Tibial nerve (tissue), 4 donors: Measurements from ENCODE around the gene GARIN5A. TPM values are rescaled to one million over a fixed set of nuclear protein-coding genes. Genes with fewer than 3 reads are reported as not detected.

Experiments
- DNase-seq, 2 donors: peaks; one replicate each; pipeline ENCODE4 v3.0.0-alpha.2; 2019; ENCODE audit warnings: low spot score in 2 of 2
- H3K27ac ChIP-seq, 4 donors: fragments of 200-600 bp; sonication (generic) in 3 of 4; one replicate each; pipeline ENCODE4 v1.5.1; 2017 to 2019; ENCODE audit warnings: mild to moderate bottlenecking in 1 of 4
- H3K27me3 ChIP-seq, 2 donors: fragments of 200-600 bp; sonication (generic) in 1 of 2; one replicate each; pipeline versions ENCODE4 v1.5.1 to v1.6.0; 2017 to 2019
- H3K36me3 ChIP-seq, 3 donors: fragments of 200-600 bp; sonication (generic); one replicate each; pipeline ENCODE4 v1.5.1; 2018 to 2019
- H3K4me1 ChIP-seq, 4 donors: fragments of 200-600 bp; sonication (generic) in 3 of 4; one replicate each; pipeline ENCODE4 v1.5.1; 2017 to 2019
- H3K4me3 ChIP-seq, 4 donors: fragments of 200-600 bp; sonication (generic) in 3 of 4; one replicate each; pipeline ENCODE4 v1.5.1; 2017 to 2019; ENCODE audit warnings: mild to moderate bottlenecking in 1 of 4, moderate library complexity in 1 of 4
- H3K9me3 ChIP-seq, 4 donors: fragments of 200-600 bp; sonication (generic) in 3 of 4; one replicate each; pipeline ENCODE4 v1.5.1; 2017 to 2019
- EP300 ChIP-seq, 2 donors: sonication (generic); formaldehyde crosslinking; IDR thresholded peaks; one replicate each; pipeline ENCODE4 v1.6.1; 2017; ENCODE audit warnings: antibody characterized with exemption in 2 of 2, mild to moderate bottlenecking in 1 of 2
- POLR2A ChIP-seq, 2 donors: fragments of 450-650 bp; IDR thresholded peaks; one replicate each; pipeline ENCODE4 v1.6.1; 2017; ENCODE audit warnings: antibody characterized with exemption in 2 of 2, mild to moderate bottlenecking in 2 of 2, moderate library complexity in 2 of 2
- WGBS, 2 donors: methylation state at CpG; one replicate each; pipeline ENCODE4 v1.1.5; 2018; 5-methylcytosine and 5-hydroxymethylcytosine counted together
- total RNA-seq, 4 donors: library from RNA; depleted of rRNA; stranded (reverse); fragments of >200 nt; gene quantifications; one replicate each; pipeline ENCODE4 v1.1.0, GENCODE V29; 2016
- TF ChIP-seq, protein P1 (sequence below), 5 experiments: fragments of 200-600 bp in 3 of 5; fragments of 450-650 bp in 2 of 5; sonication (generic) in 3 of 5; IDR thresholded peaks; one replicate each; pipeline ENCODE4 v1.5.1; 2016 to 2019; ENCODE audit warnings: antibody characterized with exemption in 5 of 5, mild to moderate bottlenecking in 3 of 5, moderate library complexity in 2 of 5

Gene GARIN5A
- total RNA-seq, 4 donors from 2014 or later: not detected

DNA sequence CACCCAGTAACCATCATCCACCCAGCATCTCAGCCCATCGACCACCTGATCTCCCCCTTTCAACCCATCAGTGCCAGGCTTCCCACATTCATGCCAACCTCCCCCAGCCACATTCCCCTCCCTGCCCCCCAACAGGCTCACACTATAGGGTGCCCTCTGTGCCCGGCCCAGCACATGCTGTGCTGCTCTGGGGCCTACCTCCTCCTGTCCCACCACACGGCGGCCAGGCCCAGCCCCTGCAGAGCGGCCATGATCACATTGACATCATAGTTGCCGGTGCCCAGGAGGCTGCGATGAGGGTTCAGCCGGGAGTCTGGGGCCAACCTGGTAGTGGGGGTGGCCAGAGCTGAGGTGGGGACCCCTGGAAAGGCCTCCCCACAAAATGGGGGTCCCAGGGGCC, 30.7 kb upstream of the GARIN5A start:
- Histone ChIP-seq H3K27ac (no peak overlapping the region), H3K27me3 (no peaks in the 10 kb centered on the region), H3K9me3 (no peaks in the 10 kb centered on the region), H3K4me3 (no peak overlapping the region), H3K36me3 (peaks cover 0 to 23% (median 0%) of the 10 kb centered on the region in 3 donors), H3K4me1 (peaks cover 0 to 26% (median 10%) of the 10 kb centered on the region in 4 donors)
- TF ChIP-seq, protein P1, sequence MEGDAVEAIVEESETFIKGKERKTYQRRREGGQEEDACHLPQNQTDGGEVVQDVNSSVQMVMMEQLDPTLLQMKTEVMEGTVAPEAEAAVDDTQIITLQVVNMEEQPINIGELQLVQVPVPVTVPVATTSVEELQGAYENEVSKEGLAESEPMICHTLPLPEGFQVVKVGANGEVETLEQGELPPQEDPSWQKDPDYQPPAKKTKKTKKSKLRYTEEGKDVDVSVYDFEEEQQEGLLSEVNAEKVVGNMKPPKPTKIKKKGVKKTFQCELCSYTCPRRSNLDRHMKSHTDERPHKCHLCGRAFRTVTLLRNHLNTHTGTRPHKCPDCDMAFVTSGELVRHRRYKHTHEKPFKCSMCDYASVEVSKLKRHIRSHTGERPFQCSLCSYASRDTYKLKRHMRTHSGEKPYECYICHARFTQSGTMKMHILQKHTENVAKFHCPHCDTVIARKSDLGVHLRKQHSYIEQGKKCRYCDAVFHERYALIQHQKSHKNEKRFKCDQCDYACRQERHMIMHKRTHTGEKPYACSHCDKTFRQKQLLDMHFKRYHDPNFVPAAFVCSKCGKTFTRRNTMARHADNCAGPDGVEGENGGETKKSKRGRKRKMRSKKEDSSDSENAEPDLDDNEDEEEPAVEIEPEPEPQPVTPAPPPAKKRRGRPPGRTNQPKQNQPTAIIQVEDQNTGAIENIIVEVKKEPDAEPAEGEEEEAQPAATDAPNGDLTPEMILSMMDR (IDR thresholded peaks at IDR 0.05): no peak
- no peak for TF ChIP-seq EP300 (IDR thresholded peaks at IDR 0.05)
- no peak for TF ChIP-seq POLR2A (IDR thresholded peaks at IDR 0.05)
- WGBS, 2 donors: 84 to 85% methylated on average over 6 to 8 of the region's 8 CpGs
- no peak for DNase-seq

DNA sequence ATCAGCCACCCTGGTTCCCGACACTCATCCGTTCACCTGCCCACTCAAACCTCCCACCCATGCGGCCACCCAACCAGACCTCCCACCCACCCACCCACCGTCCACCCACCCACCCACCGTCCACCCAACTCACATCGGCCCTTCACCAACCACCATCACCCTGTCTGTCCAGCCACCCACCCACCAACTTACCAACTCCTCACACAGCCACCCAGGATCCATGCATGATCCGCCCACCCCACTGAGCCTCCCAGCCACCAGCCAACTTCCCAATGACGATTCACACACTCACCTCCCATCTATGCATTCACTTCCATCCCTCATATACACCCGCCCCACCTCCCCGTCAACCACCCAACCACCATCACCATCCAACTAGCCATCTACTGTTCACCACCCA, 30.1 kb upstream of the GARIN5A start:
- WGBS, 2 donors: 88% methylated on average over 9 to 10 of the region's 10 CpGs
- TF ChIP-seq POLR2A (IDR thresholded peaks at IDR 0.05) (no peak), EP300 (IDR thresholded peaks at IDR 0.05) (no peak)
- TF ChIP-seq, protein P1 (IDR thresholded peaks at IDR 0.05): no peak
- H3K4me3 ChIP-seq: no peak overlapping the region
- no peaks in the 10 kb centered on the region for H3K27me3 ChIP-seq
- no peaks in the 10 kb centered on the region for H3K9me3 ChIP-seq
- peaks cover 0 to 22% (median 10%) of the 10 kb centered on the region in 4 donors for H3K4me1 ChIP-seq
- no peak overlapping the region for H3K27ac ChIP-seq
- DNase-seq: no peak
- peaks cover 0 to 23% (median 0%) of the 10 kb centered on the region in 3 donors for H3K36me3 ChIP-seq

DNA sequence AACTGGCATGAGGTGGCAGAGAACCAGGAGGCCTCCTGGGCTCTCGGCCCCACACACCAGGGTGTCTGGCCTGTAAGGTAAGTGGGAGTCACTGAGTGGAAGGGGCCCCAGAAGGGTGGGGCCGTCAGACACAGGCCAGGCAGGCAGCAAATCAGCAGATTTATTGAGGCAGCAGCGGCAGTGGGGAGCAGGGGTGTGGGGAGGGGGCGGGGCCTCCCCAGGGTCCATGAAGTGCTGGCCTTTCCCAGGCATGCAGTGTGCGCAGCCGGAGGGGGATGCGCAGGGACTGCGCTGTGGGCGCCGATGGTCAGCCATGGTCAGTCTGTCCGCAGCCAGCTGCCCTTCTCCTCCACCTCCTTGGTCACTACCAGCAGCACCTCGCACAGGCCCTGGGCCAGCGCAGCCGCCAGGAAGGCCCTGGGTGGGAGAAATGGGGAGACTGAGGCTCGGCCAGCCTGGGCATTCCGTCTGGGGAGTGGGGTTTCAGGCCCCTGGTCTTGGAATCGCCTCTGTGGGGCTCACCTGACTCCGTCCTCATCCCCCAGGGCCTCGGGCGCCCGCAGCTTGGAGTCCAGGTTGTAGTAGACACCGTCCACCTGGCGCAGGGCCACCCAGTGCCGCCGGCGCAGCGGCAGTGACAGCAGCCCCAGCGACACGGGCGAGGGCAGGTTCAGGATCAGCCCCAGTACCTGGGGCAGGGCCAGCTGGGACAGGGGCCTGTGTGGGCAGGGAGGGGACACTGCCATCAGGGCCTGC, 29.4 kb upstream of the GARIN5A start:
- Histone ChIP-seq H3K27me3 (peaks cover 0 to under 1% of the 10 kb centered on the region in 2 donors), H3K4me1 (peaks cover 0 to 17% (median 9%) of the 10 kb centered on the region in 4 donors), H3K4me3 (no peak overlapping the region), H3K27ac (no peak overlapping the region), H3K36me3 (peaks cover 0 to 23% (median 0%) of the 10 kb centered on the region in 3 donors), H3K9me3 (no peaks in the 10 kb centered on the region)
- WGBS, 2 donors: 50 to 92% methylated on average over 2 to 21 of the region's 30 CpGs
- no peak for TF ChIP-seq POLR2A (IDR thresholded peaks at IDR 0.05)
- no peak for TF ChIP-seq EP300 (IDR thresholded peaks at IDR 0.05)
- TF ChIP-seq, protein P1 (IDR thresholded peaks at IDR 0.05): no peak
- DNase-seq: no peak

DNA sequence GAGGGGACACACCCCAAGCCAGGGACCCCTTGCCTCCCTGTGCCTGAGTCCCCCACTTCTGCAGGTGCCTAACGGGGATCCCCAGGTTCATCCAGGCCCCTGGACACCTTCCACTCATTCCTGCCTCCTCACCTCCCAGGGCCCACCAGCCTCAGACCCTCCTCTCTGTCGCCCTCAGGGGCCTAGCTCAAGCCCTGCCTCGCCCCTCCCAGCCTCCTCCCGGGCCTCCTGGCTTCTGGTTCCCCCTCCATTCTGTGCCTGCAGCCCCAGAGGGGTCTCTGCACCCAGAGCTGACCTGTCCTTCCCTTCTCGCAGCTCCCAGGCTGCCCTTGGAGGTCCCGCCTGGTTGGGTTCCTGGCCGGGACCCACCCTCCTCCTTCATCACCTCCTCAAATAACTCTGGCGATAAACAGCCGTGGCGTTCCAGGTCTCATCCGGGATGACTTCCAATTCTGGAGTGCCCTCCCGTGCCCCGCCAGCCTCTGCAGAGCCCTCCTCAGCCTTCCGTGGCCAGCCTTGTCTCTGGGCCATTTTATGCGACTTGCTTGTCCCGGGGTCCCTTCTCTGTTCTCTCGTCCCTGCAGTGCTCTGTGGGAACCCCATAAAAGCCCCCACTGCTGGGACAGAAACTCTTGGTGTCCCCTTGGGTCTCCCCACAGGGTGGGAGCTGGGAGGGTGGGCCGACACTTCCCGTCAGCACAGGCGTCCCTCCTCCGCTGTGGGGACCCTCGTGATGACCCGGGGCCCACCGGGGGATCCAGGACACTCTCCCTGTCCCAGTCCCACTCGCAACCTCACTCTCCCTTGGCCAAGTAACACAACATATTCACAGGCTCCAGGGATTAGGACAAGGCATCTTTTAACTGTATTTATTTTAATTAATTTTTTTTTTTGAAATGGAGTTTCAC, 25.2 kb upstream of the GARIN5A start:
- no peak for DNase-seq
- peaks cover 0 to 2% (median 0%) of the 10 kb centered on the region in 4 donors for H3K4me1 ChIP-seq
- H3K36me3 ChIP-seq: peaks cover 0 to 15% (median 0%) of the 10 kb centered on the region in 3 donors
- no peak overlapping the region for H3K4me3 ChIP-seq
- H3K27ac ChIP-seq: no peak overlapping the region
- no peaks in the 10 kb centered on the region for H3K9me3 ChIP-seq
- no peak for TF ChIP-seq EP300 (IDR thresholded peaks at IDR 0.05)
- TF ChIP-seq, protein P1 (IDR thresholded peaks at IDR 0.05): no peak
- TF ChIP-seq POLR2A (IDR thresholded peaks at IDR 0.05): no peak
- H3K27me3 ChIP-seq: peaks cover 0 to 11% of the 10 kb centered on the region in 2 donors
- 62 to 65% methylated on average over 23 to 25 of the region's 25 CpGs for WGBS, 2 donors
